ENCODE data around the gene PSMD7. TPM values are rescaled to one million over a fixed set of nuclear protein-coding genes. Genes with fewer than 3 reads are reported as not detected.
"Not testable (repeated sequence)": the region's sequence is repeated elsewhere in the genome, so short reads cannot be mapped to it uniquely, and the experiment has no call there.

PSMD7 gene
- total and polyA plus RNA-seq, 2 donors (not counting 1 experiment from before 2014, with no cell fraction given) = 34.1 to 60.8 TPM

DNA sequence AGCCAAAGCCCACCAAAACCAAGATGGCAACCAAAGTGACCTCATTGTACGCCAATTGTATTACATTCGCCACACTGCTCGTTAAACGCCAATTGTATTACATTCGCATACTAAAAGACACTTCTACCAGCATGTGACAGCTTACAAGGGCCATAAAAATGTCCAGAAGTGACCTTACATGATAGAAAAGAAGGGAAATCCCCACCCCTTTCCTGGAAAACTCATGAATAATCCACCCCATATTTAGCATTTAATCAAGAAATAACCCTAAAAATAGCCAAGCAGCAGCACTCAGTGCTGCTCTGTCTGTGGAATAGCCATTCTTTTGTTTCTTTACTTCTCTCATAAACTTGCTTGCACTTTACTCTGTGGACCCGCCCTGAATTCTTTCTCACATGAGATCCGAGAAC is 25.7 kb downstream of the PSMD7 start:
- Histone ChIP-seq H3K27me3 (replicated peaks in 1 of 4; ENCODE audit: control extremely low read depth in 1 of 4, control insufficient read depth in 3 of 4, insufficient read depth in 4 of 4, low read length in 3 of 4) (no peaks in the 10 kb centered on the region), H3K9me3 (ENCODE audit: control extremely low read depth in 1 of 3, control insufficient read depth in 2 of 3, insufficient read depth in 1 of 3, low read length in 2 of 3) (no peaks in the 10 kb centered on the region), H3K36me3 (replicated peaks in 1 of 2; ENCODE audit: control extremely low read depth in 1 of 2, control insufficient read depth in 1 of 2, extremely low read depth in 1 of 2, insufficient read depth in 2 of 2, low read length in 1 of 2) (peaks cover 0 to 12% of the 10 kb centered on the region in 2 experiments), H3K27ac (ENCODE audit: low read length in 2 of 2) (no peak overlapping the region), H3K4me1 (ENCODE audit: control insufficient read depth in 2 of 2, insufficient read depth in 2 of 2, low read length in 2 of 2) (no peaks in the 10 kb centered on the region), H3K9ac (ENCODE audit: low read length) (no peak overlapping the region), H3K79me2 (ENCODE audit: control insufficient read depth, insufficient read depth, low read length) (no peaks in the 10 kb centered on the region), H3K4me3 (ENCODE audit: control extremely low read depth in 1 of 5, extremely low read depth in 1 of 5, insufficient read depth in 1 of 5, low read depth in 2 of 5, low read length in 4 of 5) (no peak overlapping the region), H3K4me2 (replicated peaks; ENCODE audit: low read depth, low read length, poor library complexity, severe bottlenecking) (no peak overlapping the region), H4K20me1 (ENCODE audit: control insufficient read depth, insufficient read depth, low read length, poor library complexity, severe bottlenecking) (no peaks in the 10 kb centered on the region), H2AFZ (ENCODE audit: insufficient read depth, low read depth, low read length, poor library complexity, severe bottlenecking) (no peak overlapping the region)
- no peaks in the 10 kb centered on the region for H3K9me3 Mint-ChIP-seq (ENCODE audit: insufficient read depth)
- POLR2A ChIA-PET = no interaction called here
- H3K4me1 Mint-ChIP-seq = no peaks in the 10 kb centered on the region
- H3K4me3 Mint-ChIP-seq = no peak overlapping the region
- CTCF ChIA-PET = no interaction called here
- DNase-seq (no peak), ATAC-seq (ENCODE audit: low read depth) (no peak)
- TF ChIP-seq EZH2 (IDR thresholded peaks at IDR 0.05; ENCODE audit: borderline replicate concordance, insufficient read depth, low read depth, low read length, poor library complexity, severe bottlenecking) = no peak
- TF ChIP-seq, protein P1, sequence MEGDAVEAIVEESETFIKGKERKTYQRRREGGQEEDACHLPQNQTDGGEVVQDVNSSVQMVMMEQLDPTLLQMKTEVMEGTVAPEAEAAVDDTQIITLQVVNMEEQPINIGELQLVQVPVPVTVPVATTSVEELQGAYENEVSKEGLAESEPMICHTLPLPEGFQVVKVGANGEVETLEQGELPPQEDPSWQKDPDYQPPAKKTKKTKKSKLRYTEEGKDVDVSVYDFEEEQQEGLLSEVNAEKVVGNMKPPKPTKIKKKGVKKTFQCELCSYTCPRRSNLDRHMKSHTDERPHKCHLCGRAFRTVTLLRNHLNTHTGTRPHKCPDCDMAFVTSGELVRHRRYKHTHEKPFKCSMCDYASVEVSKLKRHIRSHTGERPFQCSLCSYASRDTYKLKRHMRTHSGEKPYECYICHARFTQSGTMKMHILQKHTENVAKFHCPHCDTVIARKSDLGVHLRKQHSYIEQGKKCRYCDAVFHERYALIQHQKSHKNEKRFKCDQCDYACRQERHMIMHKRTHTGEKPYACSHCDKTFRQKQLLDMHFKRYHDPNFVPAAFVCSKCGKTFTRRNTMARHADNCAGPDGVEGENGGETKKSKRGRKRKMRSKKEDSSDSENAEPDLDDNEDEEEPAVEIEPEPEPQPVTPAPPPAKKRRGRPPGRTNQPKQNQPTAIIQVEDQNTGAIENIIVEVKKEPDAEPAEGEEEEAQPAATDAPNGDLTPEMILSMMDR (IDR thresholded peaks at IDR 0.05) = no peak
- WGBS (ENCODE audit: insufficient coverage) = no CpG with 5 or more reads among the region's 7 CpGs
- H3K27me3 Mint-ChIP-seq = no peaks in the 10 kb centered on the region
- H3K27ac Mint-ChIP-seq = no peak overlapping the region
- intact Hi-C loops (cut with micrococcal nuclease) = no loop called here

- peaks cover 2 to 17% of the 10 kb centered on the region in 2 experiments for H3K36me3 ChIP-seq (replicated peaks in 1 of 2; ENCODE audit: control extremely low read depth in 1 of 2, control insufficient read depth in 1 of 2, extremely low read depth in 1 of 2, insufficient read depth in 2 of 2, low read length in 1 of 2)
- H3K9me3 Mint-ChIP-seq (ENCODE audit: insufficient read depth); H3K9ac ChIP-seq (ENCODE audit: low read length); H3K4me2 ChIP-seq (replicated peaks; ENCODE audit: low read depth, low read length, poor library complexity, severe bottlenecking); H3K4me3 Mint-ChIP-seq; intact Hi-C loops (cut with micrococcal nuclease); H3K4me1 ChIP-seq (ENCODE audit: control insufficient read depth in 2 of 2, insufficient read depth in 2 of 2, low read length in 2 of 2); ATAC-seq (ENCODE audit: low read depth); H4K20me1 ChIP-seq (ENCODE audit: control insufficient read depth, insufficient read depth, low read length, poor library complexity, severe bottlenecking); POLR2A ChIA-PET; H3K27me3 Mint-ChIP-seq; H3K4me3 ChIP-seq (ENCODE audit: control extremely low read depth in 1 of 5, extremely low read depth in 1 of 5, insufficient read depth in 1 of 5, low read depth in 2 of 5, low read length in 4 of 5); H3K79me2 ChIP-seq (ENCODE audit: control insufficient read depth, insufficient read depth, low read length); H2AFZ ChIP-seq (ENCODE audit: insufficient read depth, low read depth, low read length, poor library complexity, severe bottlenecking); DNase-seq; H3K4me1 Mint-ChIP-seq; H3K27me3 ChIP-seq (replicated peaks in 1 of 4; ENCODE audit: control extremely low read depth in 1 of 4, control insufficient read depth in 3 of 4, insufficient read depth in 4 of 4, low read length in 3 of 4); H3K9me3 ChIP-seq (ENCODE audit: control extremely low read depth in 1 of 3, control insufficient read depth in 2 of 3, insufficient read depth in 1 of 3, low read length in 2 of 3); H3K27ac Mint-ChIP-seq; H3K27ac ChIP-seq (ENCODE audit: low read length in 2 of 2): not testable (repeated sequence)
- CTCF ChIA-PET = interaction anchor here (0.5 to 1.7 kb wide), 2 partner anchors 15 to 261 kb away, joined by 3 to 7 read pairs; no protein-coding TSS in a partner anchor
- 100% methylated on average over 2 of the region's 5 CpGs for WGBS (ENCODE audit: insufficient coverage)
Observed at GRCh38 chr16:74324777-74325176, 28.2 kb downstream of the PSMD7 start.

Data from B cell (primary cell).